ENCODE results near the gene NTRK2. TPM values are rescaled to one million over a fixed set of nuclear protein-coding genes. Genes with fewer than 3 reads are reported as not detected.

Gene NTRK2
- total and polyA plus RNA-seq, 10 of the 15 experiments (the other 5 are each of a cell fraction or from before 2014, with no cell fraction given) = 0.42 to 4.6 (median 0.65) TPM

- SMC1A ChIA-PET (ENCODE audit: uncharacterized antibody, unreplicated experiment) = no interaction called here
- intact Hi-C loops (cut with micrococcal nuclease; ENCODE audit: unreplicated experiment) = no loop called here
- no peak for TF ChIP-seq ESRRA (IDR thresholded peaks at IDR 0.05; ENCODE audit: low read length)
- TF ChIP-seq, protein P1, sequence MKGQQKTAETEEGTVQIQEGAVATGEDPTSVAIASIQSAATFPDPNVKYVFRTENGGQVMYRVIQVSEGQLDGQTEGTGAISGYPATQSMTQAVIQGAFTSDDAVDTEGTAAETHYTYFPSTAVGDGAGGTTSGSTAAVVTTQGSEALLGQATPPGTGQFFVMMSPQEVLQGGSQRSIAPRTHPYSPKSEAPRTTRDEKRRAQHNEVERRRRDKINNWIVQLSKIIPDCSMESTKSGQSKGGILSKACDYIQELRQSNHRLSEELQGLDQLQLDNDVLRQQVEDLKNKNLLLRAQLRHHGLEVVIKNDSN (IDR thresholded peaks at IDR 0.05; ENCODE audit: borderline replicate concordance, extremely low read length, insufficient read depth, low read depth, low read length) = no peak
- no peak for TF ChIP-seq BHLHE40 (IDR thresholded peaks at IDR 0.05; ENCODE audit: borderline replicate concordance in 1 of 2, low read depth in 2 of 2, low read length in 1 of 2)
- no peak for TF ChIP-seq HCFC1 (IDR thresholded peaks at IDR 0.05; ENCODE audit: low read length)
- no peak for TF ChIP-seq RAD51 (IDR thresholded peaks at IDR 0.05)
- no peak for TF ChIP-seq CUX1 (IDR thresholded peaks at IDR 0.05; ENCODE audit: insufficient replicate concordance, low read depth, low read length)
- TF ChIP-seq PAX8 (IDR thresholded peaks at IDR 0.05) = no peak
- TF ChIP-seq, protein P2, sequence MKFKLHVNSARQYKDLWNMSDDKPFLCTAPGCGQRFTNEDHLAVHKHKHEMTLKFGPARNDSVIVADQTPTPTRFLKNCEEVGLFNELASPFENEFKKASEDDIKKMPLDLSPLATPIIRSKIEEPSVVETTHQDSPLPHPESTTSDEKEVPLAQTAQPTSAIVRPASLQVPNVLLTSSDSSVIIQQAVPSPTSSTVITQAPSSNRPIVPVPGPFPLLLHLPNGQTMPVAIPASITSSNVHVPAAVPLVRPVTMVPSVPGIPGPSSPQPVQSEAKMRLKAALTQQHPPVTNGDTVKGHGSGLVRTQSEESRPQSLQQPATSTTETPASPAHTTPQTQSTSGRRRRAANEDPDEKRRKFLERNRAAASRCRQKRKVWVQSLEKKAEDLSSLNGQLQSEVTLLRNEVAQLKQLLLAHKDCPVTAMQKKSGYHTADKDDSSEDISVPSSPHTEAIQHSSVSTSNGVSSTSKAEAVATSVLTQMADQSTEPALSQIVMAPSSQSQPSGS (IDR thresholded peaks at IDR 0.05; ENCODE audit: low read length) = no peak
- no peak for TF ChIP-seq RELA (IDR thresholded peaks at IDR 0.05; ENCODE audit: borderline replicate concordance, partially characterized antibody)
- TF ChIP-seq TCF3 (IDR thresholded peaks at IDR 0.05; ENCODE audit: borderline replicate concordance, insufficient read depth, low read depth, low read length) = no peak
- no peak for TF ChIP-seq SUPT20H (IDR thresholded peaks at IDR 0.05; ENCODE audit: borderline replicate concordance, control insufficient read depth, low read depth, low read length)
- no peak for TF ChIP-seq ZNF622 (IDR thresholded peaks at IDR 0.05)
- no peak for TF ChIP-seq ZBTB11 (CRISPR knock-in tag; IDR thresholded peaks at IDR 0.05)
Measured at GRCh38 chr9:84642553-84643141, 26.9 kb upstream of the NTRK2 start.

More at GRCh38 chr9:84642553-84643141, 26.9 kb upstream of the NTRK2 start:
- H3K79me2 ChIP-seq (ENCODE audit: control insufficient read depth, insufficient read depth, low read length) = no peaks in the 10 kb centered on the region
- no peaks in the 10 kb centered on the region for H4K20me1 ChIP-seq (ENCODE audit: control insufficient read depth, insufficient read depth)
- no peak overlapping the region for H2AFZ ChIP-seq (ENCODE audit: control insufficient read depth, low read depth, low read length)
- DNase-seq (ENCODE audit: low read depth, low spot score) (no peak), FAIRE-seq (no peak), ATAC-seq (no peak)
- H3K9ac ChIP-seq (ENCODE audit: control insufficient read depth, insufficient read depth, low read length) = no peak overlapping the region
- no peak overlapping the region for H3K27ac ChIP-seq (ENCODE audit: control insufficient read depth, insufficient read depth)
- BruUV-seq (replicated peaks) = no TSS peak
- H3K4me2 ChIP-seq (ENCODE audit: control insufficient read depth, insufficient read depth) = no peak overlapping the region
- no peaks in the 10 kb centered on the region for H3K36me3 ChIP-seq (ENCODE audit: control insufficient read depth in 2 of 2, insufficient read depth in 2 of 2, low read length in 1 of 2)
- in situ Hi-C loops (cut with MboI) = no loop called here
- no peaks in the 10 kb centered on the region for H3K4me1 ChIP-seq (ENCODE audit: control insufficient read depth, insufficient read depth, low read length)
- H3K9me3 ChIP-seq (replicated peaks; ENCODE audit: control insufficient read depth, insufficient read depth, low read length) = peaks cover 2% of the 10 kb centered on the region; the same call in 2 of the 3 replicates
- WGBS (ENCODE audit: insufficient coverage, insufficient replicate concordance, low lambda C conversion rate, missing lambda C conversion rate) = 56% methylated on average over 4 of the region's 4 CpGs
- H3K27me3 ChIP-seq (replicated peaks in 1 of 2; ENCODE audit: control insufficient read depth in 2 of 2, insufficient read depth in 2 of 2, low read length in 1 of 2) = no peaks in the 10 kb centered on the region
- RAD21 ChIA-PET (ENCODE audit: unreplicated experiment) = no interaction called here
- POLR2A ChIA-PET = no interaction called here
- CTCF ChIA-PET = no interaction called here
- no peak overlapping the region for H3K4me3 ChIP-seq
